Measurements from ENCODE around the gene TXNDC5.

The TXNDC5 gene

DNA sequence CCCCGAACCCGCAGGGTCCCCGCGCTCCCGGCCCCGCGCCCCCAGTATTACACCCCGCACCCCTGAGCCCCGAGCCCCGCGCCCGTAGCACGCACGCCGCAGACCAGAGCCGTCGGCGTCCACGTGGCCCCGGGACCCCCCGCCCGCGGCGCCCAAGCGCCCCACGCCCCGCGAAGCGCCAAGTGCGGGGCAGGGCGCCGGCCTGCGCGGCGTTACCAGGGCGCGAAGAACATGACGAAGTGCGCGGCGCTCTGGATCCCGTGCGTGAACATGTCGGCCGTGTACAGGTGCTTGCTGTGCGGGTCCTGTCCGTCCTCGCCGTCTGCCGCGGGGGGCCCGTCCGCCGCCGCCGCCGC lies 312 bp downstream of the TXNDC5 start:
- Histone ChIP-seq H3K36me3 (no peaks in the 10 kb centered on the region), H3K27me3 (no peaks in the 10 kb centered on the region), H3K9me3 (no peaks in the 10 kb centered on the region), H3K4me3 (peak overlapping the region; percentile 68 to 86), H3K4me1 (peaks cover 0 to 23% (median 14%) of the 10 kb centered on the region in 4 donors), H3K27ac (peak overlapping the region; percentile 56 to 75)
- TF ChIP-seq, protein P1, sequence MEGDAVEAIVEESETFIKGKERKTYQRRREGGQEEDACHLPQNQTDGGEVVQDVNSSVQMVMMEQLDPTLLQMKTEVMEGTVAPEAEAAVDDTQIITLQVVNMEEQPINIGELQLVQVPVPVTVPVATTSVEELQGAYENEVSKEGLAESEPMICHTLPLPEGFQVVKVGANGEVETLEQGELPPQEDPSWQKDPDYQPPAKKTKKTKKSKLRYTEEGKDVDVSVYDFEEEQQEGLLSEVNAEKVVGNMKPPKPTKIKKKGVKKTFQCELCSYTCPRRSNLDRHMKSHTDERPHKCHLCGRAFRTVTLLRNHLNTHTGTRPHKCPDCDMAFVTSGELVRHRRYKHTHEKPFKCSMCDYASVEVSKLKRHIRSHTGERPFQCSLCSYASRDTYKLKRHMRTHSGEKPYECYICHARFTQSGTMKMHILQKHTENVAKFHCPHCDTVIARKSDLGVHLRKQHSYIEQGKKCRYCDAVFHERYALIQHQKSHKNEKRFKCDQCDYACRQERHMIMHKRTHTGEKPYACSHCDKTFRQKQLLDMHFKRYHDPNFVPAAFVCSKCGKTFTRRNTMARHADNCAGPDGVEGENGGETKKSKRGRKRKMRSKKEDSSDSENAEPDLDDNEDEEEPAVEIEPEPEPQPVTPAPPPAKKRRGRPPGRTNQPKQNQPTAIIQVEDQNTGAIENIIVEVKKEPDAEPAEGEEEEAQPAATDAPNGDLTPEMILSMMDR (IDR thresholded peaks at IDR 0.05): no peak
- no peak for DNase-seq
- intact Hi-C loops (cut with DNase I; ENCODE audit: low total_unique reads): loop anchor here (10.0 kb wide), 1 partner anchor 155 kb away; the partner anchor contains the start of gene BLOC1S5

DNA sequence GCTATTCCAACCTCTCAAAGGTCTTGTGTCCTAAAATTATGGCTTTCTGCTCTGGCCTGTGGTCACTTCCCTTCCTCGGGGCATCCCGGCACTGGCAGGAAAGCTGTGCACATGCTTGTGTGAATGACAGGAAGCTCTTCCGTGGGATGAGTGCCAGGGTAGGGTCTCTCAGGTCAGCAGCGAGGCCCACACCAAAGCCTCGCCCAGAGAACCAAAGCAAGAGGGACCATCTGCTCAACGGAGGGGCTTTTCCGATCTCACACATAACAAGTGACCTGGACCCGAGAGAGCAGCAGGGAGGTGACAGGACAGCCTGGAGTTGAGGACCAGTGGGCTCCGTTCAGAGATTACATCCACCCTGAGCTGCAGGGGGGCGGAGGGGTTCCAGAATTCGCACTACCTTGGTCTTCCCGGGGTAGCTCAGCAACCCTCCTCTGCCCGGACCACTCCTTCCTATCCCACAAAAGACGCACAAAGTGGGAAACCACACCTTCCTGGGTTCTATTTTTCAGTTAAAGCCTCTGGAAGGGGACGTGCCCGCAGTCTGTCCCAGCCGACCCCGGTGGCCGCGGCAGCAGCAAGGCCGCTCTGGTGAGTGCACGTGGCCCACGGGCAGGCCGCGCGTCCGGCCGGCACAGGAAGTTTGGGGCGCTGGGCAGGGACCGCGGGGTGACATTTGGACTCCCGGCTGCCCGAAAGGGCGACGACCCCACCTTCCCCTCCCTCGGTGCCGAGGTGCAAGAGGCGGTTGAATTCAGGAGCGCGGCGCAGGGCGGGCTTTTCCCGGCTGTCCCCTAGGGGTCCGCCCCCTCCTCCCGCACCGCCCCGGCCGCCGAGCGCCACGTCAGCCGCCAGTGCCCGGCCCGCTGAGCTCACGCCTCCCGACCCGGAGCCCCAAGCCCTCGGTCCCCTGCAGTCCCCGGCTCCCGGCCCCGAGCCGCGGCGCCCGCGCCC lies 988 bp downstream of the TXNDC5 start:
- Histone ChIP-seq H3K27ac (peak overlapping the region; percentile 56 to 75), H3K4me3 (peak overlapping the region; percentile 68 to 86), H3K4me1 (peaks cover 0 to 23% (median 14%) of the 10 kb centered on the region in 4 donors), H3K27me3 (no peaks in the 10 kb centered on the region), H3K36me3 (peaks cover 0 to under 1% (median under 1%) of the 10 kb centered on the region in 3 donors), H3K9me3 (no peaks in the 10 kb centered on the region)
- DNase-seq: peak in 1 of 2 donors; percentile 28
- TF ChIP-seq, protein P1 (IDR thresholded peaks at IDR 0.05): no peak
- intact Hi-C loops (cut with DNase I; ENCODE audit: low total_unique reads): loop anchor here (5.0 to 10.0 kb wide), 2 partner anchors 155 to 182 kb away; partner anchors contain the start of genes BLOC1S5 and BMP6

DNA sequence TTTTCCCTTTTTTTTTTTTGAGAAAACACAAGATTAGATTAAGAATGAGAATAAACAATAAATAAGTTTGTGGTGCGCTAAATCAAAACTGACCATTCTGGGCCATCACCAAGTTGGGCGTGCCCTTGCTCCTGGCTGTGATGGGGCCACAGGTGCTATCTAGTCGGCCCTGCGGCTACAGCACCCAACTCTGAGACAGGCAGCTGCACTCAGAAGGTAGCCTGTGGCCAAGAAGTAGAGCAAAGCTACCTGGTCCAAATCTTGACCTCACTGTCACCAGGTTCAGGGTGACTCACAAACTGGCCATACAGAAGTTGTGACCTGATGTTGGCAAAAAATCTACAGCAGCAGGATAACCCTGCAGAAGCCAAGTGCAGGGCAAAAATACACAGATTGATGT lies 3.4 kb downstream of the TXNDC5 start:
- DNase-seq: no peak
- Histone ChIP-seq H3K27ac (no peak overlapping the region), H3K36me3 (peaks cover 20 to 25% (median 25%) of the 10 kb centered on the region in 3 donors), H3K4me3 (no peak overlapping the region), H3K27me3 (no peaks in the 10 kb centered on the region), H3K4me1 (peaks cover 0 to 23% (median 14%) of the 10 kb centered on the region in 4 donors), H3K9me3 (no peaks in the 10 kb centered on the region)
- TF ChIP-seq, protein P1 (IDR thresholded peaks at IDR 0.05): no peak
- intact Hi-C loops (cut with DNase I; ENCODE audit: low total_unique reads): loop anchor here (5.0 kb wide), 1 partner anchor 180 kb away; the partner anchor contains the start of gene BMP6

DNA sequence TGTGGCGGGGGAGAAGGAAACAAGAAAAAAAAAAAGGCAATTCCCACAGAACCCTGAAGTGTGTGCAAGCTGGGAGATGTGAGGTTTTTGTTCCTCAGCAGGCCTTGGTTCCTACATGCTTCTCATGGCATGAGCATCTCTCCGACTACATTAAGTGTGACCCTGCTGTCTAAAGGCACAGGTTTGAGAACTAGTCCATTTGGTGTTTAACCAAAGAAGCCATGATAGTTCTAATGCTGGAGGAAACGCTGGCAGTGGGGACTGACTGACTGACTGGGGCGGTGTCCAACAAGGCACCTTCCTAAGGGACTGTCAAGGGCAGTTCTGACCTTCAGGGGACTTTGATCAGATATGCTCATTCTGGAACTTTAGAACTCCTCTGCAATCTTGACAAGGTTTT lies 3.8 kb downstream of the TXNDC5 start:
- TF ChIP-seq, protein P1 (IDR thresholded peaks at IDR 0.05): no peak
- Histone ChIP-seq H3K27me3 (no peaks in the 10 kb centered on the region), H3K4me1 (peaks cover 0 to 23% (median 14%) of the 10 kb centered on the region in 4 donors), H3K4me3 (no peak overlapping the region), H3K9me3 (no peaks in the 10 kb centered on the region), H3K27ac (no peak overlapping the region), H3K36me3 (peaks cover 25 to 29% (median 29%) of the 10 kb centered on the region in 3 donors)
- intact Hi-C loops (cut with DNase I; ENCODE audit: low total_unique reads): loop anchor here (5.0 kb wide), 1 partner anchor 179 kb away; the partner anchor contains the start of gene BMP6
- DNase-seq: no peak

DNA sequence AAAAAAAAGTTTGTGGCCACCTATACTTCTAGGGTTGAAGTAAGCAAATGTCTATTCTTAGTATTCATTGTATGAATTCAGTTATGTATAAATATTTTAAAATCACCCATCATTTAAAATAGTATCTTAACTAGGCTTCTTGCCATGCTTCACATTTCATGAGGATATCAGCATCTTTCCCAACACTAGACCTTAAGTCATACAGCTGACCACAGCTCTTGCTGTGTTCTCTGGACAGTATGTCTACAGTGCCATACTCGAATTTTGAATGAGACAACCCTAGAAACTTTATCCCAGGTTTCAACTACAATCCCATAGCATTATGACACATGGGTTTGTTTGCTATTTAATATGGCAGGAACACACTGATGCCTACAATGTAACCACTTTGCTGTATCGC lies 5.2 kb downstream of the TXNDC5 start:
- TF ChIP-seq, protein P1 (IDR thresholded peaks at IDR 0.05): no peak
- peaks cover 36 to 43% (median 40%) of the 10 kb centered on the region in 3 donors for H3K36me3 ChIP-seq
- H3K4me1 ChIP-seq: peaks cover 0 to 15% (median 12%) of the 10 kb centered on the region in 4 donors
- H3K4me3 ChIP-seq: no peak overlapping the region
- no peak for DNase-seq
- H3K27ac ChIP-seq: no peak overlapping the region
- H3K9me3 ChIP-seq: no peaks in the 10 kb centered on the region
- intact Hi-C loops (cut with DNase I; ENCODE audit: low total_unique reads): loop anchor here (5.0 kb wide), 1 partner anchor 178 kb away; the partner anchor contains the start of gene BMP6
- H3K27me3 ChIP-seq: no peaks in the 10 kb centered on the region
